ENCODE data around the gene CXCR6. TPM values are rescaled to one million over a fixed set of nuclear protein-coding genes. Genes with fewer than 3 reads are reported as not detected.

Gene CXCR6
- polyA plus RNA-seq, 1 donor from 2014 or later = not detected

DNA sequence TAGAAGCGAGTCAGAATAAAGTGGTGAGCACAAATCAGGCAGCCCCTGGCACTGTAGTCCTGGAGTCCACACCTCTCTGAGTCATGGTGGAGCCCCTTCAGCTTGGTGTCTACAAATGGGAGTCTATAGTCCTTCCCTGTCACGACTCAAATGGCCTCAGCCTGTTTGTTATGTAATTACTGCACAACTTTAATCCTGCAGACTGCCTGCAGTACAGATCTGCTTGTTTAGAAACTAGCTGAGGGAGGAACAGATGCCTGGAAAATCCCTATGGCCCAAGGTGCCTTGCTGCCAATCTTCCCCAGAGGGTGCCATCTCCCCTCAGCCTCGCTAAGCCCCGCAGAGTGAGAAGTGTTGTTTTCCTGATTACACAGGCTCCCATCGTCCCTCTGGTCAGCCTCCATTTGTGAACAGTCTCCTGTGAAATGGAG, 3.9 kb upstream of the CXCR6 start:
- H3K27ac ChIP-seq (ENCODE audit: low read length) = no peak overlapping the region
- H3K4me3 ChIP-seq (ENCODE audit: low read length) = no peak overlapping the region
- H3K79me2 ChIP-seq (replicated peaks; ENCODE audit: insufficient read depth, low read length) = no peaks in the 10 kb centered on the region
- no peak overlapping the region for H3K9ac ChIP-seq (ENCODE audit: low read length)
- no peak overlapping the region for H2AFZ ChIP-seq (ENCODE audit: low read depth, low read length)
- no peaks in the 10 kb centered on the region for H3K36me3 ChIP-seq (ENCODE audit: insufficient read depth, low read length)
- no peaks in the 10 kb centered on the region for H3F3A ChIP-seq (ENCODE audit: insufficient read depth, low read length, poor library complexity, severe bottlenecking)
- H3K27me3 ChIP-seq (ENCODE audit: insufficient read depth, low read depth, low read length) = no peaks in the 10 kb centered on the region
- no peaks in the 10 kb centered on the region for H3K9me3 ChIP-seq (ENCODE audit: low read length)
- no peak overlapping the region for H3K4me2 ChIP-seq (ENCODE audit: low read length)
- TF ChIP-seq MXI1 (conservative IDR thresholded peaks at IDR 0.05; ENCODE audit: poor library complexity, severe bottlenecking) = no peak
- no peak for TF ChIP-seq RAD21 (conservative IDR thresholded peaks at IDR 0.05)
- TF ChIP-seq, protein P1, sequence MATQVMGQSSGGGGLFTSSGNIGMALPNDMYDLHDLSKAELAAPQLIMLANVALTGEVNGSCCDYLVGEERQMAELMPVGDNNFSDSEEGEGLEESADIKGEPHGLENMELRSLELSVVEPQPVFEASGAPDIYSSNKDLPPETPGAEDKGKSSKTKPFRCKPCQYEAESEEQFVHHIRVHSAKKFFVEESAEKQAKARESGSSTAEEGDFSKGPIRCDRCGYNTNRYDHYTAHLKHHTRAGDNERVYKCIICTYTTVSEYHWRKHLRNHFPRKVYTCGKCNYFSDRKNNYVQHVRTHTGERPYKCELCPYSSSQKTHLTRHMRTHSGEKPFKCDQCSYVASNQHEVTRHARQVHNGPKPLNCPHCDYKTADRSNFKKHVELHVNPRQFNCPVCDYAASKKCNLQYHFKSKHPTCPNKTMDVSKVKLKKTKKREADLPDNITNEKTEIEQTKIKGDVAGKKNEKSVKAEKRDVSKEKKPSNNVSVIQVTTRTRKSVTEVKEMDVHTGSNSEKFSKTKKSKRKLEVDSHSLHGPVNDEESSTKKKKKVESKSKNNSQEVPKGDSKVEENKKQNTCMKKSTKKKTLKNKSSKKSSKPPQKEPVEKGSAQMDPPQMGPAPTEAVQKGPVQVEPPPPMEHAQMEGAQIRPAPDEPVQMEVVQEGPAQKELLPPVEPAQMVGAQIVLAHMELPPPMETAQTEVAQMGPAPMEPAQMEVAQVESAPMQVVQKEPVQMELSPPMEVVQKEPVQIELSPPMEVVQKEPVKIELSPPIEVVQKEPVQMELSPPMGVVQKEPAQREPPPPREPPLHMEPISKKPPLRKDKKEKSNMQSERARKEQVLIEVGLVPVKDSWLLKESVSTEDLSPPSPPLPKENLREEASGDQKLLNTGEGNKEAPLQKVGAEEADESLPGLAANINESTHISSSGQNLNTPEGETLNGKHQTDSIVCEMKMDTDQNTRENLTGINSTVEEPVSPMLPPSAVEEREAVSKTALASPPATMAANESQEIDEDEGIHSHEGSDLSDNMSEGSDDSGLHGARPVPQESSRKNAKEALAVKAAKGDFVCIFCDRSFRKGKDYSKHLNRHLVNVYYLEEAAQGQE (IDR thresholded peaks at IDR 0.05; ENCODE audit: borderline replicate concordance) = no peak
- TF ChIP-seq TAF1 (IDR thresholded peaks at IDR 0.05; ENCODE audit: low read depth) = no peak
- no peak for TF ChIP-seq EZH2 (IDR thresholded peaks at IDR 0.05; ENCODE audit: borderline replicate concordance, insufficient read depth, low read length, poor library complexity, severe bottlenecking)
- no peaks in the 10 kb centered on the region for H4K20me1 ChIP-seq (ENCODE audit: insufficient read depth)
- H3K9me2 ChIP-seq (ENCODE audit: insufficient read depth, low read length) = no peaks in the 10 kb centered on the region

DNA sequence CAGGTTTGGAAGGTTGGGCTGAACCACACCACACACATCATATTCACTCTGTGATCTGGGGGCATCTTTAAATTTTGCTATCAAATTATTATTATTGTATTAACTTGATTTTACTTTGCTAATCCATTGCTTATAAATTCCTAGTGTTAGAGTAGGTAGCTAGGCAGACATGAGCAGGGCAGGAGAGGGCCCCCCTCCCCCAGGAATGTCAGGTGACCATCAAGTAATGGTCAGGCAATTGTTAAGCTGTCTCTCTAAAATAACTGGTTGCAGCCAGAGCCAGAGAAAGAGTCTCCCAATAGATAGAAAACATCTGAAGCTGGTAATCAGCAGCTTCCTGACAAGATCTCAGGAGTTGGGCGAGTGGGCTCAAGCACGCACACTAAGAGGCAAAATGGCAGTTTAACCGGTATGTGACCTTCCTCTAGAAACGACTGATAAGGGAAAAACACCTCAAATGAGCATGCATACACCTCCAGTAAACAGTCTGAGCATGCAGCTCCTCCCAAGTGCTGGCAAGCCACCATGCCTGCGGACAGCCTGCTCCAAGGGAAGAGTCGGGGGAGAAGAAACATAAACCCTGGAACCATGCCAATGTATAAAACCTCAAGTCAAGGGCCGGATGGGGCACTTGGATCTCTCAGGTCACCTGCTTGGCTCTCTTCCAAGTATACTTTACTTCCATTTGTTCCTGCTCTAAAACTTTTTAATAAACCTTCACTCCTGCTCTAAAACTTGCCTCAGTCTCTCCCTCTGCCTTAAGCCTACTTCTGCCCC, 3.1 kb upstream of the CXCR6 start:
- no peaks in the 10 kb centered on the region for H3K27me3 ChIP-seq (ENCODE audit: insufficient read depth, low read depth, low read length)
- no peaks in the 10 kb centered on the region for H3F3A ChIP-seq (ENCODE audit: insufficient read depth, low read length, poor library complexity, severe bottlenecking)
- no peak overlapping the region for H3K4me2 ChIP-seq (ENCODE audit: low read length)
- no peaks in the 10 kb centered on the region for H4K20me1 ChIP-seq (ENCODE audit: insufficient read depth)
- H3K79me2 ChIP-seq (replicated peaks; ENCODE audit: insufficient read depth, low read length) = no peaks in the 10 kb centered on the region
- H3K4me3 ChIP-seq (ENCODE audit: low read length) = no peak overlapping the region
- TF ChIP-seq TAF1 (IDR thresholded peaks at IDR 0.05; ENCODE audit: low read depth) (no peak), MXI1 (conservative IDR thresholded peaks at IDR 0.05; ENCODE audit: poor library complexity, severe bottlenecking) (no peak), RAD21 (conservative IDR thresholded peaks at IDR 0.05) (no peak), EZH2 (IDR thresholded peaks at IDR 0.05; ENCODE audit: borderline replicate concordance, insufficient read depth, low read length, poor library complexity, severe bottlenecking) (no peak), SMC3 (conservative IDR thresholded peaks at IDR 0.05; ENCODE audit: poor library complexity) (no peak), EP300 (conservative IDR thresholded peaks at IDR 0.05; ENCODE audit: poor library complexity, severe bottlenecking) (no peak), POLR2AphosphoS5 (IDR thresholded peaks at IDR 0.05) (no peak)
- TF ChIP-seq, protein P2, sequence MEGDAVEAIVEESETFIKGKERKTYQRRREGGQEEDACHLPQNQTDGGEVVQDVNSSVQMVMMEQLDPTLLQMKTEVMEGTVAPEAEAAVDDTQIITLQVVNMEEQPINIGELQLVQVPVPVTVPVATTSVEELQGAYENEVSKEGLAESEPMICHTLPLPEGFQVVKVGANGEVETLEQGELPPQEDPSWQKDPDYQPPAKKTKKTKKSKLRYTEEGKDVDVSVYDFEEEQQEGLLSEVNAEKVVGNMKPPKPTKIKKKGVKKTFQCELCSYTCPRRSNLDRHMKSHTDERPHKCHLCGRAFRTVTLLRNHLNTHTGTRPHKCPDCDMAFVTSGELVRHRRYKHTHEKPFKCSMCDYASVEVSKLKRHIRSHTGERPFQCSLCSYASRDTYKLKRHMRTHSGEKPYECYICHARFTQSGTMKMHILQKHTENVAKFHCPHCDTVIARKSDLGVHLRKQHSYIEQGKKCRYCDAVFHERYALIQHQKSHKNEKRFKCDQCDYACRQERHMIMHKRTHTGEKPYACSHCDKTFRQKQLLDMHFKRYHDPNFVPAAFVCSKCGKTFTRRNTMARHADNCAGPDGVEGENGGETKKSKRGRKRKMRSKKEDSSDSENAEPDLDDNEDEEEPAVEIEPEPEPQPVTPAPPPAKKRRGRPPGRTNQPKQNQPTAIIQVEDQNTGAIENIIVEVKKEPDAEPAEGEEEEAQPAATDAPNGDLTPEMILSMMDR (IDR thresholded peaks at IDR 0.05; ENCODE audit: poor library complexity, severe bottlenecking) = no peak
- TF ChIP-seq, protein P1 (IDR thresholded peaks at IDR 0.05; ENCODE audit: borderline replicate concordance) = no peak
- no peak overlapping the region for H2AFZ ChIP-seq (ENCODE audit: low read depth, low read length)
- no peaks in the 10 kb centered on the region for H3K9me2 ChIP-seq (ENCODE audit: insufficient read depth, low read length)
- no peak overlapping the region for H3K9ac ChIP-seq (ENCODE audit: low read length)
- H3K9me3 ChIP-seq (ENCODE audit: low read length) = no peaks in the 10 kb centered on the region
- H3K27ac ChIP-seq (ENCODE audit: low read length) = no peak overlapping the region
- no peaks in the 10 kb centered on the region for H3K36me3 ChIP-seq (ENCODE audit: insufficient read depth, low read length)

Data from neural cell (in vitro differentiated cells).